Endodermal cell (in vitro differentiated cells): ENCODE data around the gene EPN3. TPM values are rescaled to one million over a fixed set of nuclear protein-coding genes. Genes with fewer than 3 reads are reported as not detected.

Experiments used
- DNase-seq: peaks from one replicate; pipeline ENCODE4 v3.0.0-alpha.2; 2017
- H3K27ac ChIP-seq: 2 replicates; pipeline ENCODE4 v1.5.1; 2013; ENCODE audit warnings: mild to moderate bottlenecking, low read depth, low read length, moderate library complexity
- H3K27me3 ChIP-seq: 2 replicates; pipeline ENCODE4 v1.6.1; 2013; ENCODE audit warnings: mild to moderate bottlenecking, low read length, moderate library complexity; ENCODE audit not compliant: insufficient read depth, control insufficient read depth, poor library complexity, severe bottlenecking
- H3K36me3 ChIP-seq: 2 replicates; pipeline ENCODE4 v1.7.0; 2013; ENCODE audit warnings: mild to moderate bottlenecking, low read length, moderate library complexity; ENCODE audit not compliant: control insufficient read depth, insufficient read depth
- H3K4me1 ChIP-seq: one replicate; pipeline ENCODE4 v1.7.0; 2013; ENCODE audit warnings: low read length; ENCODE audit not compliant: control insufficient read depth, insufficient read depth
- H3K4me3 ChIP-seq: 2 replicates; pipeline ENCODE4 v1.5.1; 2013; ENCODE audit warnings: mild to moderate bottlenecking, low read length, moderate library complexity
- H3K9ac ChIP-seq: 2 replicates; pipeline ENCODE4 v1.6.1; 2013; ENCODE audit warnings: mild to moderate bottlenecking, low read length, moderate library complexity; ENCODE audit not compliant: poor library complexity, severe bottlenecking; ENCODE audit errors: extremely low read depth
- H3K9me3 ChIP-seq: 2 replicates; pipeline ENCODE4 v1.6.1; 2013; ENCODE audit warnings: mild to moderate bottlenecking, low read length, moderate library complexity; ENCODE audit not compliant: control insufficient read depth
- H3K27ac Mint-ChIP-seq: 2 replicates; pipeline ENCODE4 v1.8.0; 2020; ENCODE audit warnings: mixed read lengths
- H3K27me3 Mint-ChIP-seq: 2 replicates; pipeline ENCODE4 v1.8.0; 2021; ENCODE audit warnings: mild to moderate bottlenecking, mixed read lengths; ENCODE audit not compliant: insufficient read depth
- H3K36me3 Mint-ChIP-seq: 2 replicates; pipeline ENCODE4 v1.8.0; 2020; ENCODE audit warnings: low read depth, mixed read lengths
- H3K4me1 Mint-ChIP-seq: 2 replicates; pipeline ENCODE4 v1.8.0; 2020; ENCODE audit warnings: mixed read lengths
- H3K4me3 Mint-ChIP-seq: 2 replicates; pipeline ENCODE4 v1.8.0; 2020; ENCODE audit warnings: mild to moderate bottlenecking, moderate library complexity, mixed read lengths
- H3K9me3 Mint-ChIP-seq: 2 replicates; pipeline ENCODE4 v1.8.0; 2020; ENCODE audit warnings: mild to moderate bottlenecking, mixed read lengths
- CTCF ChIP-seq: fragments of 200-600 bp; sonication (generic); conservative IDR thresholded peaks from 2 replicates; pipeline ENCODE4 v1.5.0; 2021; ENCODE audit warnings: antibody characterized with exemption, mild to moderate bottlenecking
- WGBS, 2 experiments: methylation state at CpG; one replicate each; pipeline versions ENCODE4 v1.1.5 to v1.1.7; 2013; ENCODE audit warnings: missing lambda C conversion rate in 2 of 2, mixed read lengths in 1 of 2; ENCODE audit not compliant: insufficient coverage in 1 of 2, insufficient read length in 1 of 2; 5-methylcytosine and 5-hydroxymethylcytosine counted together
- total RNA-seq, 2 donors: library from RNA; stranded (reverse); fragmentation: NEBNext Ultra II Directional in 1 of 2; extraction: Animal tissue kit (Norgen Biotek cat#: 25700) in 1 of 2; gene quantifications; 2 replicates in 1 of 2; 3 replicates in 1 of 2; pipeline ENCODE4 v1.2.1, GENCODE V29; 2021

The EPN3 gene
- total RNA-seq, 2 donors from 2014 or later: 0.66 TPM; not detected in 1

DNA sequence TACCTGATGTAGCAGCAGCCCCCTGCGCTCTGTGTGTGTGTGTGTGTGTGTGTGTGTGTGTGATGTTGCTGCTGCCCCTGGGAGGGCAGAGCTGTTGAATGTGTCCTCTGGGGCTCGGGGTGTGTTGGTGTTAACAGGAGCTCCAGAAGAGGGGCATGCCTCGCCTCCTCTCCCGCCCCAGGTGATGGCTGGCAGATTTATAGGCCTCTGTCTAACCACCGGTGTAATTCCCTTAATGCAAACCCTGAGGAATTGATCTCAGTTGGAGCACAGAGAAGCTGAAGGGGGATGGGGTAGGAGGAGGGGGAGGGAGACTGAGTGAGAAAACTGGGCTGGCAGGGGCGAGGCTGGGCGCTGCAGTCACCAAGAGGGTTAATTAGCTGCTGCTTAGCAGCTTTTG is 38.0 kb downstream of the EPN3 start:
- peaks cover 33% of the 10 kb centered on the region for H3K27me3 Mint-ChIP-seq
- H3K27me3 ChIP-seq: peaks cover 19% of the 10 kb centered on the region
- H3K27ac ChIP-seq: no peak overlapping the region
- no peak for TF ChIP-seq CTCF
- H3K9ac ChIP-seq: no peak overlapping the region
- H3K36me3 Mint-ChIP-seq: no peaks in the 10 kb centered on the region
- DNase-seq: no peak
- peaks cover 16% of the 10 kb centered on the region for H3K4me1 Mint-ChIP-seq
- no peaks in the 10 kb centered on the region for H3K9me3 Mint-ChIP-seq
- 52 to 77% methylated on average over 3 to 7 of the region's 7 CpGs for WGBS, 2 experiments
- H3K4me3 ChIP-seq: no peak overlapping the region
- no peaks in the 10 kb centered on the region for H3K4me1 ChIP-seq
- H3K9me3 ChIP-seq: no peaks in the 10 kb centered on the region
- no peak overlapping the region for H3K27ac Mint-ChIP-seq
- H3K4me3 Mint-ChIP-seq: no peak overlapping the region
- no peaks in the 10 kb centered on the region for H3K36me3 ChIP-seq

DNA sequence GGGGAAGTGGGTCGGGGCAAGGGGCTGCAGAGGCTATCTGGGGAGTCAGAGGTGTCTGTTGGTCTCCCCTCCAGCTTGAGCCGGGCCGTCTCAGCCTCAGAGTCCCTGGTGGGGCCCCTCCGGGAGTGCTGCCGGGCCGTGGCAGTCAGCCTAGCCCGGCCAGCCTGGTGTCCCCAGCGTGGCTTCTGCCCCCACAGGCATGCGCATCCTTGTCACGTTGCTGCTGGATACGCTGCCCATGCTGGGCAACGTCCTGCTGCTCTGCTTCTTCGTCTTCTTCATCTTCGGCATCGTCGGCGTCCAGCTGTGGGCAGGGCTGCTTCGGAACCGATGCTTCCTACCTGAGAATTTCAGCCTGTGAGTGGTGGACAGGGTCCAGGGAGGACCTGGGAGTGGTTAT is 39.1 kb downstream of the EPN3 start:
- Mint-ChIP-seq H3K4me1 (peaks cover 16% of the 10 kb centered on the region), H3K4me3 (no peak overlapping the region), H3K36me3 (no peaks in the 10 kb centered on the region), H3K9me3 (no peaks in the 10 kb centered on the region), H3K27me3 (peaks cover 21% of the 10 kb centered on the region), H3K27ac (no peak overlapping the region)
- Histone ChIP-seq H3K27ac (no peak overlapping the region), H3K4me3 (no peak overlapping the region), H3K36me3 (no peaks in the 10 kb centered on the region), H3K4me1 (no peaks in the 10 kb centered on the region), H3K9me3 (no peaks in the 10 kb centered on the region), H3K27me3 (peaks cover 8% of the 10 kb centered on the region), H3K9ac (no peak overlapping the region)
- 90 to 95% methylated on average over 13 to 19 of the region's 19 CpGs for WGBS, 2 experiments
- TF ChIP-seq CTCF: no peak
- DNase-seq: no peak

GRCh38 chr17:50572541-50572940 is 40.0 kb downstream of the EPN3 start:
- Histone ChIP-seq H3K27me3 (no peaks in the 10 kb centered on the region), H3K9me3 (no peaks in the 10 kb centered on the region), H3K36me3 (no peaks in the 10 kb centered on the region), H3K9ac (no peak overlapping the region), H3K4me1 (no peaks in the 10 kb centered on the region), H3K27ac (no peak overlapping the region), H3K4me3 (no peak overlapping the region)
- WGBS, 2 experiments: 94 to 97% methylated on average over 18 to 20 of the region's 20 CpGs
- H3K9me3 Mint-ChIP-seq: no peaks in the 10 kb centered on the region
- H3K4me1 Mint-ChIP-seq: peaks cover 15% of the 10 kb centered on the region
- no peak for DNase-seq
- no peak overlapping the region for H3K4me3 Mint-ChIP-seq
- no peaks in the 10 kb centered on the region for H3K36me3 Mint-ChIP-seq
- TF ChIP-seq CTCF: no peak
- H3K27ac Mint-ChIP-seq: no peak overlapping the region
- H3K27me3 Mint-ChIP-seq: peaks cover 14% of the 10 kb centered on the region
